Cardiac fibroblast (primary cell): ENCODE data around the gene TPRG1L.
"Not testable (repeated sequence)": the region's sequence is repeated elsewhere in the genome, so short reads cannot be mapped to it uniquely, and the experiment has no call there.

ENCODE experiments used
- DNase-seq, 2 donors: peaks; one replicate each; pipeline versions ENCODE4 v3.0.0 to v3.0.0-alpha.2; 2010; ENCODE audit warnings: low read depth in 2 of 2
- H3K4me3 ChIP-seq, 2 donors: replicated peaks in 1 of 2; 1 replicate in 1 of 2; 2 replicates in 1 of 2; pipeline ENCODE4 v1.5.1; 2011; ENCODE audit warnings: low read depth in 2 of 2, low read length in 2 of 2, mild to moderate bottlenecking in 2 of 2, moderate library complexity in 1 of 2
- CTCF ChIP-seq: IDR thresholded peaks from one replicate; pipeline ENCODE4 v1.5.1; 2011; ENCODE audit warnings: low read depth, mild to moderate bottlenecking, low read length, inconsistent platforms

TPRG1L gene

GRCh38 chr1:3621151-3621671 is 3.6 kb upstream of the TPRG1L start:
- DNase-seq: peak; percentile 34 to 54
- not testable (repeated sequence) for H3K4me3 ChIP-seq
- TF ChIP-seq CTCF: peak; percentile 65

DNA sequence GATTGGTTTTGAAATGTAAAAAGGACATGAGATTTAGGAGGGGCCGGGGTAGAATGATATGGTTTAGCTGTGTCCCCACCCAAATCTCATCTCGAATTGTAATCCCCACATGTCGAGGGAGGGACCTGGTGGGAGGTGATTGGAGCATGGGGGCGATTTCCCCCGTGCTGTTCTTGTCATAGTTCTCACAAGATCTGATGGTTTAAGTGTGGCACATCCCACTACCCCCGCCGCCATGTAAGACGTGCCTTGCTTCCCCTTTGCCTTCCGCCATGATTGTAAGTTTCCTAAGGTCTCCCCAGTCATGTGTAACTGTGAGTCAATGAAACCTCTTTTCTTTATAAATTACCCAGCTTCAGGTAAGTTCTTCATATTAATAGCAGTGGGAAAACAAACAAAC is 2.7 kb upstream of the TPRG1L start:
- H3K4me3 ChIP-seq, DNase-seq: not testable (repeated sequence)

DNA sequence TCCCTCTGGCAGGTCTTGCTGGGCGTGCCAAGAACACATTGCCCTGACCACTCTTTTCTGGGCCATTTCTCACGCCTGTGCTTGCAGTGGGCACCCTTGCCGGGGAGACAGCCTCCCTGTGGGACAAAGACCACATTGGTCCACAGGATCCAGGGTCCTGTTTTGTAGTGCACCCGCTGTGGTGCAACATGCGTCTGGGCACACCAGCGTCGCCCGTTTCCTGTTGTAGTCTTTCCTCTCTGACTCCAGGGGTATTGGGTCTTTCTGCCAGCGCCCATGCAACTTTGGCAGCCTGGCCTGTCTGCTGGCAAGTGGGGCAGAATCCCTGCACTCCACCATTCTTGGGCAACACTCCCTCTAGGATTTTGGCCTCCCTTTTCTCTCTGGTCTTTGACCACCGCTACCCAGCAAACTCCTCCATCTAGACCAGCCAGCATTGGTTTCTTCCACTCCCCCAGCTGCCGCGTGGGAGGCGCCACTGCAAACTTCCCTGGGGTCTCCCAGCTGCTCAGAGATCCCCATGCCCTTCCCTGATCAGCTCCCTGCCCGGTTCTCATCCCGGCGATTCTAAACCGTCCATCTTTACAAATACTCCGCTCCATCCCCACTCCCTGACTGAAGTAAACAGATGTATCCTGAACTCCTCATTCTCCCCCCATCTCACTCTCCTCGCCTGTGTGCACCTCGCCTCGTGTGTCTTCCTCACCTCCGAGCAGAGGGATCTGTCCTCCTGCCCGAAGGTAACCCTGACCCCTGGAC is 1.2 kb upstream of the TPRG1L start:
- TF ChIP-seq CTCF: no peak
- H3K4me3 ChIP-seq: peak overlapping the region; percentile 84 to 98
- no peak for DNase-seq

- no peak for TF ChIP-seq CTCF
- DNase-seq: peak; percentile 54 to 57
- H3K4me3 ChIP-seq: peak overlapping the region; percentile 73 to 98
Measured at GRCh38 chr1:3625151-3625907, 514 bp downstream of the TPRG1L start.

DNA sequence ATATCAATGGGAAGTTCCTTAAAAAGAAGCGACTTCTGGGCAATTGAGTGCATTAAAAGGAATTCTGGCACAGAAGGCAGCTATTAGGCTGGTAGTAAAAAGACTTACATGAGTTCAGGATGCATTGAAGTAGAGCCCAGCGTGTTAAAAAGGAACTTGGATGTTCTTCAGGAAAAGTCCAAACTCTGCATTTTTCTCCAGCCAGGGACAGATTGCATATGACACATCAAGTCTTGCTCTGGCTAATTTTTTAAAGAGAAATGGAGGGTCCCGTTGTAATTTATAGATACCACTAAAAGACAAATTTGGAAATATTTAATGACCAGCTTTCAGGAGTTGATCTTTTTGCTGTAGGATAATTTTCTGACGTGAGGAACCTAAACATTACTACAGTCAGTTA is 1.2 kb downstream of the TPRG1L start:
- H3K4me3 ChIP-seq: no peak overlapping the region
- no peak for TF ChIP-seq CTCF
- DNase-seq: no peak

DNA sequence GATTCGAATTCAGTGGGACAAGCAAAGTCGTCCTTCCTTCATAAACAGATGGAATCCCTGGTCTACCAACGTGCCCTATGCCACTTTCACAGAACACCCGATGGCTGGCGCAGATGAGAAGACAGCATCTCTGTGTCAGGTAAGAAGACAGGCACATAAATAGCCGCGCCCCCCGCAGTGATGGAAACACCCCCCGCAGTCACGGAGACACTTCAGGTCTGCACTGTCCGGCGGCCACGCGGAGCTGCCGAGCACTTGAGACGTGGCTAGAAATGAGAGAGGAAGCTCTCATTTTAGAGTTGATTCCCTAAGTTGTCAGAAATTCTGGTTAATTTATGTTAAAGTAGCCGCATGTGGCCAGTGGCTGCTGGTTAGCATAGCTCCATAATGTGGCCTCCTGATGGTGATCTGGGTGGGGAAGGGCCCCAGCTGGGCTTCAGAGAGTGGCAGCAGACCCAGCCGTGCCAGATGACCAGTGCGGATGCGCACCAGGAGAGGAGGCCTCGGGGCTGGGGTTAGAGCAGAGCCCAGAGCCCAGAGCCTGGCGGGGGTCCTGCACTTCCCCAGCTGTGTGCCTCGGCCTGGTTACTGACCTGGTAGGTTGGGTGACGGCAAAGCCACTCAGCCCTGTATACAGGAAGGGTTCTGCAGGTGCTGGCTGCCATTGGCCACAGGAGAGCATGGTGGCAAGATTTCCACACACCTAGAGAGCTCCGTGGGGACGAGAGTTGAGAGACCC is 2.9 kb downstream of the TPRG1L start:
- no peak for DNase-seq
- no peak for TF ChIP-seq CTCF
- no peak overlapping the region for H3K4me3 ChIP-seq

DNA sequence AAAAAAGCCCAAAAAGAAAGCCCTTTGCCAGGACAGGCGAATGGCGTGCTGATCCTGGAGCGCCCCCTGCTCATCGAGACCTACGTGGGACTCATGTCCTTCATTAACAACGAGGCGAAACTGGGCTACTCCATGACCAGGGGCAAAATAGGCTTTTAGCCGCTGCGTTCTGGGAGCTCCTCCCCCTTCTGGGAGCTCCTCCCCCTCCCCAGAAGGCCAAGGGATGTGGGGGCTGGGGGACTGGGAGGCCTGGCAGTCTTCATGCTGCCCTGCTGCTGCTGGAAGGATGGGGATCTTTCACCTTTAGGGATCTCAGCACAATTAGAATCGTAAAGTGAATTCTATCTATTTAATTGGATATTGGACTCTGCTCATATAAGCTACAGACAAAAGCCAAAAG is 3.6 kb downstream of the TPRG1L start:
- no peak for TF ChIP-seq CTCF
- no peak for DNase-seq
- no peak overlapping the region for H3K4me3 ChIP-seq
